ENCODE measurements around the gene DQX1. TPM values are rescaled to one million over a fixed set of nuclear protein-coding genes. Genes with fewer than 3 reads are reported as not detected.

Gene DQX1
- total RNA-seq, 2 donors from 2014 or later, result 2.0 TPM; not detected in 1

DNA sequence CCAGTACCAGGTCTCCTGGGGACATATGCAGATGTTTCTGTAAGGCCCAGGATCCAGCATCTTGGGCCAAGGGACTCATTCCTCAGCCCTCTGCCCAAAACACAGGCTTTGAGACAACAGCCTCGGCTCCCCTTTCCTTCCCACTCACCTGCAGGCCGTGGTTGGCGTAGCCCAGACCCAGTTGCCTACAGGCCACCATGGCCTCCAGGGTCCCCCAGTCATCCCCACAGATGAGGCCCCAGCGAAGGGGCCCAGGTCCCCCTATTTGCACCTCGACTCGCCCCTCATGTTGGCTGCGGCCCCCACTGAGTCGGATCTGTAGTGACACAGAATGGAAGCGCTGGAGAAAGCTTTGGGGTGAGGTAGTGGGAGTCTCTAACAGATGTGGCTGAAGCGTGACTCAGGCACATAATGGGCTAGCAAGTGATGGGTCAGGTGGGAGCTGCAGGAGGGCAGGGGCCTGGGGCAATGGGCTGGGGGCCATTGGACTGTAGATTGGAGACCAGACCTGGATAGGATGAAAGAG is 9.5 kb upstream of the DQX1 start:
- TF ChIP-seq, protein P1, sequence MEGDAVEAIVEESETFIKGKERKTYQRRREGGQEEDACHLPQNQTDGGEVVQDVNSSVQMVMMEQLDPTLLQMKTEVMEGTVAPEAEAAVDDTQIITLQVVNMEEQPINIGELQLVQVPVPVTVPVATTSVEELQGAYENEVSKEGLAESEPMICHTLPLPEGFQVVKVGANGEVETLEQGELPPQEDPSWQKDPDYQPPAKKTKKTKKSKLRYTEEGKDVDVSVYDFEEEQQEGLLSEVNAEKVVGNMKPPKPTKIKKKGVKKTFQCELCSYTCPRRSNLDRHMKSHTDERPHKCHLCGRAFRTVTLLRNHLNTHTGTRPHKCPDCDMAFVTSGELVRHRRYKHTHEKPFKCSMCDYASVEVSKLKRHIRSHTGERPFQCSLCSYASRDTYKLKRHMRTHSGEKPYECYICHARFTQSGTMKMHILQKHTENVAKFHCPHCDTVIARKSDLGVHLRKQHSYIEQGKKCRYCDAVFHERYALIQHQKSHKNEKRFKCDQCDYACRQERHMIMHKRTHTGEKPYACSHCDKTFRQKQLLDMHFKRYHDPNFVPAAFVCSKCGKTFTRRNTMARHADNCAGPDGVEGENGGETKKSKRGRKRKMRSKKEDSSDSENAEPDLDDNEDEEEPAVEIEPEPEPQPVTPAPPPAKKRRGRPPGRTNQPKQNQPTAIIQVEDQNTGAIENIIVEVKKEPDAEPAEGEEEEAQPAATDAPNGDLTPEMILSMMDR (IDR thresholded peaks at IDR 0.05), result no peak
- TF ChIP-seq POLR2A (IDR thresholded peaks at IDR 0.05), result no peak
- WGBS, 2 donors, result 73 to 74% methylated on average over 6 to 10 of the region's 10 CpGs
- Histone ChIP-seq H3K27ac (no peak overlapping the region), H3K4me3 (no peak overlapping the region), H3K36me3 (replicated peaks in 1 of 2; ENCODE audit: insufficient read depth in 1 of 2, low read depth in 2 of 2) (no peaks in the 10 kb centered on the region), H3K27me3 (no peaks in the 10 kb centered on the region), H3K4me1 (peaks cover 9% of the 10 kb centered on the region), H3K9me3 (no peaks in the 10 kb centered on the region)
- no peak for DNase-seq
- intact Hi-C loops (cut with DNase I), result no loop called here
- ATAC-seq, result no peak

DNA sequence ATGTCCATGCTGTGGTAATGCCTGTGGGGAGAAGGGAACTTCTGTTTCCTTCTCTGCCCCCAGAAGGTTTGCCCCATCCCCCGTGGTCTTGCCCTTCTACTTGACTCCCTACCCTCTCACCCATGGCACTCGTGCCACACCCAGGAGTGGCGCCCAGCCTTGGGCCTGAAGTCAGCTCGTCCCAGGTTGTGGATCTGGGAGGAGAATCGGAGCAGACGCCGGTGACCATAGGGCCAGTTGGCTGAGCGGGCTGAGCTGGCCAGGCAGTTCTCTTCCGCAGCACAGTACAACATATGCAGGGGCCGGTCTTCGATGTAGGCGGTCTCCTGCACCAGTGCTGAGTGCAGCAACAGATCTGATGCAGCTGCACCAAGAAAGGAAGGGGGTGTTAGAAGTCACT is 8.4 kb upstream of the DQX1 start:
- intact Hi-C loops (cut with DNase I), result no loop called here
- H3K27ac ChIP-seq, result no peak overlapping the region
- no peaks in the 10 kb centered on the region for H3K9me3 ChIP-seq
- no peak overlapping the region for H3K4me3 ChIP-seq
- H3K36me3 ChIP-seq (replicated peaks in 1 of 2; ENCODE audit: insufficient read depth in 1 of 2, low read depth in 2 of 2), result no peaks in the 10 kb centered on the region
- WGBS, 2 donors, result 71 to 75% methylated on average over 10 to 12 of the region's 12 CpGs
- peaks cover 12% of the 10 kb centered on the region for H3K4me1 ChIP-seq
- no peak for ATAC-seq
- TF ChIP-seq POLR2A (IDR thresholded peaks at IDR 0.05), result no peak
- DNase-seq, result no peak
- H3K27me3 ChIP-seq, result no peaks in the 10 kb centered on the region

DNA sequence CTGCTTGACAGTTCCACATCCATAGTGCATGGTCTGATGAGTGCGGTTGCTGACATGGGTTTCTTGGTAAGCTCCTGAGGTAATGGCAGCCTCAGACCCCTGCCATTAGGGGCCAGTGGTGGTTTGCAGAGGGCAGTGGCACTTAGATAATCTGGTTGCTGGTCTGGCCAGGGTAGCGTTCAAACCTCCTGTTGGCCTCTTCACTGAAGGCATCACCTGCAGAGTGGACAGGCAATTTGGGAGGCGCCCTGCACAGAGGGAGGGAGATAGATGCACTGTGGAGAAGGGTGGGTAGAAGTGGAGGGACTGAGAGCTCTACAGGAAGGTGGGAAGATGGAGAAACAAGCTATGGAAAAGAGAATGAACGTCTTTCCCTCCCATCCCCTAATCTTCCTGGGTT is 7.4 kb upstream of the DQX1 start:
- no peak for ATAC-seq
- Histone ChIP-seq H3K4me3 (no peak overlapping the region), H3K36me3 (replicated peaks in 1 of 2; ENCODE audit: insufficient read depth in 1 of 2, low read depth in 2 of 2) (no peaks in the 10 kb centered on the region), H3K27me3 (no peaks in the 10 kb centered on the region), H3K9me3 (no peaks in the 10 kb centered on the region), H3K4me1 (peaks cover 17% of the 10 kb centered on the region), H3K27ac (no peak overlapping the region)
- 78 to 82% methylated on average over 4 of the region's 4 CpGs for WGBS, 2 donors
- intact Hi-C loops (cut with DNase I), result no loop called here
- TF ChIP-seq, protein P1 (IDR thresholded peaks at IDR 0.05), result no peak
- TF ChIP-seq POLR2A (IDR thresholded peaks at IDR 0.05), result no peak
- no peak for DNase-seq

DNA sequence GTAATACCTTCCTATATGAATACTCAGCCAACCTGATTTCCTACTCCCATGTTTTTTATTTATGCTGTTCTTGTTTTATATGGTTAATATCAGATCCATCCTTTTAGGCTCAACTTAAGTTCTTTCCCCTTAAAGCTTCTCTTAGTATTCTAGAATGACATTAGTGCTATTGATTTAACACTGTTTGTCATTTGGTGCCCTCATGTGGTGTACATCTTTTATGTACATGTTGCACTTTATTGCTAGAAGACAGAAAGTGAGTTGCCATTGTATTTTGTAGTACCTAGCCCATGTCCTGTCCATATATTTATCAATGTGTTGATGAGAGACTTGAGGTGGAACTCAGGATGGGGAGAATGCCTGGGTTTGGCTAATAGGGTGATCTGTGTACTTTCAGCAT is 6.2 kb upstream of the DQX1 start:
- no peak for DNase-seq
- TF ChIP-seq POLR2A (IDR thresholded peaks at IDR 0.05), result no peak
- TF ChIP-seq, protein P1 (IDR thresholded peaks at IDR 0.05), result peak in 4 of 7 experiments; percentile 32 to 37 (median 34)
- Histone ChIP-seq H3K9me3 (no peaks in the 10 kb centered on the region), H3K4me3 (no peak overlapping the region), H3K27ac (no peak overlapping the region), H3K36me3 (replicated peaks in 1 of 2; ENCODE audit: insufficient read depth in 1 of 2, low read depth in 2 of 2) (no peaks in the 10 kb centered on the region), H3K4me1 (peaks cover 27% of the 10 kb centered on the region), H3K27me3 (no peaks in the 10 kb centered on the region)
- intact Hi-C loops (cut with DNase I), result no loop called here
- ATAC-seq, result no peak

DNA sequence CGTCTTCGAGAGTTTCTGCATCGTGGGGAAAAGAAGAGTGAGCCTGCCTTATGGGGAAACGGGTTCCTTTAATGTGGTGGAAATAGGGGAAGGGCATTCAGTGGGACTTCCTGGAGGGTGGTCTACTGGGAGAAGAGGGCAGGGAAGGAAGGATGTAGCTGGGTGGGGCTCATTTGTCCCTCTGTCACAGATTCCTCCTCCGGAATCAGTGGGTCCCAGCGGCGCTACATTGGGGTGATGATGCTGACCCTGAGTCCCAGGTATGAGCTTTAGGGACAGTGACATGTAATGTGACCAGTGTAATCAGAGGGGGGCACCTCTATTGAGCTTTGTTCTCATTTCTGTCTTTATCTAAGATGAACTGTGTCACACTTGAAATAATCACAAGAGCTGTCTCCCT is 5.6 kb upstream of the DQX1 start:
- intact Hi-C loops (cut with DNase I), result no loop called here
- DNase-seq, result no peak
- Histone ChIP-seq H3K36me3 (replicated peaks in 1 of 2; ENCODE audit: insufficient read depth in 1 of 2, low read depth in 2 of 2) (peaks cover 0 to 4% of the 10 kb centered on the region in 2 donors), H3K9me3 (no peaks in the 10 kb centered on the region), H3K27ac (no peak overlapping the region), H3K4me3 (no peak overlapping the region), H3K4me1 (peaks cover 27% of the 10 kb centered on the region), H3K27me3 (no peaks in the 10 kb centered on the region)
- 81 to 89% methylated on average over 7 of the region's 7 CpGs for WGBS, 2 donors
- no peak for TF ChIP-seq POLR2A (IDR thresholded peaks at IDR 0.05)
- TF ChIP-seq, protein P1 (IDR thresholded peaks at IDR 0.05), result no peak
- ATAC-seq, result no peak
